Gastroesophageal sphincter (tissue), 4 donors: Measurements from ENCODE around the gene PPP1R37. TPM values are rescaled to one million over a fixed set of nuclear protein-coding genes. Genes with fewer than 3 reads are reported as not detected.

Source experiments
- ATAC-seq: fragments of 150-250 bp; one replicate; pipeline ENCODE4 v1.9.1; 2016; ENCODE audit warnings: mild to moderate bottlenecking, moderate library complexity
- H3K27ac ChIP-seq, 4 donors: fragments of 200-600 bp; sonication (generic) in 3 of 4; 1 replicate in 3 of 4; 2 replicates in 1 of 4; pipeline ENCODE4 v1.5.1; 2016 to 2019
- H3K27me3 ChIP-seq: fragments of 200-600 bp; sonication (generic); one replicate; pipeline ENCODE4 v1.5.1; 2019
- H3K36me3 ChIP-seq, 2 donors: fragments of 200-600 bp; sonication (generic); one replicate each; pipeline ENCODE4 v1.5.1; 2019; ENCODE audit warnings: control low read depth in 1 of 2
- H3K4me1 ChIP-seq, 3 donors: fragments of 200-600 bp; sonication (generic); 1 replicate in 2 of 3; 2 replicates in 1 of 3; pipeline ENCODE4 v1.5.1; 2016 to 2019; ENCODE audit warnings: control low read depth in 2 of 3
- H3K4me3 ChIP-seq, 2 donors: fragments of 200-600 bp; sonication (generic); one replicate each; pipeline ENCODE4 v1.5.1; 2019; ENCODE audit warnings: mild to moderate bottlenecking in 1 of 2, moderate library complexity in 1 of 2
- H3K9me3 ChIP-seq, 3 donors: fragments of 200-600 bp; sonication (generic); one replicate each; pipeline ENCODE4 v1.5.1; 2017 to 2019; ENCODE audit warnings: control low read depth in 2 of 3
- CTCF ChIP-seq, 4 experiments: fragments of 200-600 bp in 2 of 4; fragments of 450-650 bp in 2 of 4; sonication (generic) in 1 of 4; IDR thresholded peaks; one replicate each; pipeline ENCODE4 v1.5.1; 2017 to 2019; ENCODE audit warnings: antibody characterized with exemption in 4 of 4, mild to moderate bottlenecking in 2 of 4, moderate library complexity in 2 of 4
- EP300 ChIP-seq: sonication (generic); formaldehyde crosslinking; IDR thresholded peaks from one replicate; pipeline ENCODE4 v1.6.1; 2017; ENCODE audit warnings: antibody characterized with exemption, mild to moderate bottlenecking
- POLR2A ChIP-seq, 2 donors: fragments of 450-650 bp; IDR thresholded peaks; one replicate each; pipeline ENCODE4 v1.6.1; 2017; ENCODE audit warnings: antibody characterized with exemption in 2 of 2, mild to moderate bottlenecking in 2 of 2, moderate library complexity in 1 of 2
- POLR2AphosphoS5 ChIP-seq: sonication (generic); formaldehyde crosslinking; IDR thresholded peaks from one replicate; pipeline ENCODE4 v1.6.1; 2017; ENCODE audit warnings: antibody characterized with exemption
- WGBS, 2 donors: methylation state at CpG; one replicate each; pipeline ENCODE4 v1.1.5; 2018; ENCODE audit warnings: low coverage in 1 of 2; 5-methylcytosine and 5-hydroxymethylcytosine counted together
- total RNA-seq, 4 donors: library from RNA; depleted of rRNA; stranded (reverse); fragments of >200 nt; gene quantifications; one replicate each; pipeline ENCODE4 v1.1.0, GENCODE V29; 2016

Gene PPP1R37
- total RNA-seq, 4 donors from 2014 or later, result 22.6 to 51.4 (median 24.6) TPM

- Histone ChIP-seq H3K27me3 (no peaks in the 10 kb centered on the region), H3K36me3 (no peaks in the 10 kb centered on the region), H3K9me3 (no peaks in the 10 kb centered on the region), H3K27ac (no peak overlapping the region), H3K4me3 (no peak overlapping the region), H3K4me1 (peaks cover 0 to 22% (median 4%) of the 10 kb centered on the region in 3 donors)
- no peak for TF ChIP-seq EP300
- TF ChIP-seq POLR2AphosphoS5, result no peak
- no peak for TF ChIP-seq POLR2A (IDR thresholded peaks at IDR 0.05)
- TF ChIP-seq CTCF (IDR thresholded peaks at IDR 0.05), result no peak
- no peak for ATAC-seq
- 80% methylated on average over 2 of the region's 9 CpGs; no CpG with 5 or more reads in 1 of the 2 donors for WGBS, 2 donors
Measured at GRCh38 chr19:45113628-45114027, 20.6 kb downstream of the PPP1R37 start.

- Histone ChIP-seq H3K36me3 (no peaks in the 10 kb centered on the region), H3K9me3 (no peaks in the 10 kb centered on the region), H3K4me1 (peaks cover 0 to 24% (median 4%) of the 10 kb centered on the region in 3 donors), H3K27me3 (no peaks in the 10 kb centered on the region), H3K27ac (no peak overlapping the region), H3K4me3 (no peak overlapping the region)
- ATAC-seq, result no peak
- WGBS, 2 donors, result 80% methylated on average over 1 of the region's 4 CpGs; no CpG with 5 or more reads in 1 of the 2 donors
- TF ChIP-seq CTCF (IDR thresholded peaks at IDR 0.05), result no peak
- no peak for TF ChIP-seq EP300
- no peak for TF ChIP-seq POLR2AphosphoS5
- no peak for TF ChIP-seq POLR2A (IDR thresholded peaks at IDR 0.05)
Measured at GRCh38 chr19:45114116-45114515, 21.1 kb downstream of the PPP1R37 start.

- TF ChIP-seq CTCF (IDR thresholded peaks at IDR 0.05), result no peak
- TF ChIP-seq POLR2AphosphoS5, result no peak
- TF ChIP-seq POLR2A (IDR thresholded peaks at IDR 0.05), result no peak
- TF ChIP-seq EP300, result no peak
- Histone ChIP-seq H3K9me3 (no peaks in the 10 kb centered on the region), H3K4me1 (peaks cover 0 to 24% (median 4%) of the 10 kb centered on the region in 3 donors), H3K36me3 (no peaks in the 10 kb centered on the region), H3K27me3 (no peaks in the 10 kb centered on the region), H3K27ac (no peak overlapping the region), H3K4me3 (no peak overlapping the region)
- WGBS, 2 donors, result 93 to 100% methylated on average over 1 to 7 of the region's 21 CpGs
- ATAC-seq, result no peak
Measured at GRCh38 chr19:45115809-45116615, 23.0 kb downstream of the PPP1R37 start.

GRCh38 chr19:45117167-45117594 is 24.2 kb downstream of the PPP1R37 start:
- Histone ChIP-seq H3K27me3 (no peaks in the 10 kb centered on the region), H3K36me3 (no peaks in the 10 kb centered on the region), H3K4me1 (peaks cover 0 to 24% (median 4%) of the 10 kb centered on the region in 3 donors), H3K27ac (no peak overlapping the region), H3K4me3 (no peak overlapping the region), H3K9me3 (no peaks in the 10 kb centered on the region)
- WGBS, 2 donors, result 52% methylated on average over 5 of the region's 16 CpGs; no CpG with 5 or more reads in 1 of the 2 donors
- no peak for TF ChIP-seq POLR2AphosphoS5
- TF ChIP-seq EP300, result no peak
- no peak for TF ChIP-seq POLR2A (IDR thresholded peaks at IDR 0.05)
- TF ChIP-seq CTCF (IDR thresholded peaks at IDR 0.05), result no peak
- no peak for ATAC-seq

- no peak for TF ChIP-seq CTCF (IDR thresholded peaks at IDR 0.05)
- no peak for TF ChIP-seq POLR2AphosphoS5
- 60% methylated on average over 3 of the region's 12 CpGs; no CpG with 5 or more reads in 1 of the 2 donors for WGBS, 2 donors
- Histone ChIP-seq H3K9me3 (no peaks in the 10 kb centered on the region), H3K4me1 (peaks cover 0 to 24% (median 4%) of the 10 kb centered on the region in 3 donors), H3K27me3 (no peaks in the 10 kb centered on the region), H3K27ac (no peak overlapping the region), H3K36me3 (no peaks in the 10 kb centered on the region), H3K4me3 (no peak overlapping the region)
- no peak for ATAC-seq
Measured at GRCh38 chr19:45117671-45118070, 24.7 kb downstream of the PPP1R37 start.
